ENCODE data around the gene CALML6. TPM values are rescaled to one million over a fixed set of nuclear protein-coding genes. Genes with fewer than 3 reads are reported as not detected.
"Not testable (repeated sequence)": the region's sequence is repeated elsewhere in the genome, so short reads cannot be mapped to it uniquely, and the experiment has no call there.

Gene CALML6
- total RNA-seq, 1 experiment from 2014 or later, result 0.28 TPM

DNA sequence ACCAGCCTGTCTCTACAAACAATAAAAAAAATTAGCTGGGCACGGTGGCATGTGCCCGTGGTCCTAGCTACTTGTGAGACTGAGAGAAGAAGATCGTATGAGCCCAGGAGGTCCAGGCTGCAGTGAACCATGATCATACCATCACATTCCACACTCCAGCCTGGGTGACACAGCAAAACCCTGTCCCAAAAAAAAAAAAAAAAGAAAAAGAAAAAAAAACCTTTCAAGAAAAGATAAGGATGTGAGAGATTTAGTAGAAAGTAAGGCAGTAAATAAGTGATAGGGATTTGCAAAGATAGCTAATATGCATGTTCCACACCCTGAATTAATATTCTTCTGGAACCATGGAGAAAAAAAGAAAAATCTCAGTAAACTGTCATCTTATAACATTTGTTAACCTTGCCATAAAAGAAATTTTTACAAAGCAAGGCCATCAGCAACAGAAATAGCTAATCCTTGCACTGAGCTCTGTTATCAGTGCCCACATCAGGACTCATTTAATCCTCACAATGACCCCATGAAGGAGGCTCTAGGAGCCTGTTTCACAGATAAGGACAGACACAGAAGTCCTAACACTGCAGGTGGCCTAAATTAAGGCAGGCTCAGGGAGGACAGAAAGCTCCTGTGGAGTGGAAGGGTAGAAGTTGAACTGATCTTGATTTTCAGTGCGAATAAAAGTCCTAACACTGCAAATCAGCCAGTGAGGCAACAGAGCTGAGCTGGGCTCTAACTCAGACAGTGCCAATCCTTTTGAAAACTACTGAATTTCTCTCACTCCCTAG lies 31.8 kb upstream of the CALML6 start:
- peak; percentile 57 for DNase-seq (ENCODE audit: low spot score)
- Histone ChIP-seq H3K27ac (ENCODE audit: low read depth, low read length, poor library complexity, severe bottlenecking) (peak overlapping the region; percentile 45), H3K4me3 (ENCODE audit: low read depth, low read length, poor library complexity, severe bottlenecking) (no peak overlapping the region), H3K27me3 (replicated peaks; ENCODE audit: insufficient read depth, low read depth, low read length, poor library complexity) (no peaks in the 10 kb centered on the region), H3K9me3 (ENCODE audit: low read depth, low read length, poor library complexity, severe bottlenecking) (no peaks in the 10 kb centered on the region), H3K4me1 (ENCODE audit: insufficient read depth, low read length, poor library complexity, severe bottlenecking) (peaks cover 15% of the 10 kb centered on the region), H3K36me3 (ENCODE audit: insufficient read depth, low read length, poor library complexity, severe bottlenecking) (peaks cover 3% of the 10 kb centered on the region)
- POLR2A ChIA-PET (ENCODE audit: low non-redundant PET), result interaction anchor here (0.6 kb wide), 2 partner anchors 23 to 128 kb away, joined by 4 to 10 read pairs; no protein-coding TSS in a partner anchor
- no TSS peak for BruUV-seq (replicated peaks)
- intact Hi-C loops (cut with micrococcal nuclease; ENCODE audit: unreplicated experiment), result no loop called here
- CTCF ChIA-PET, result no interaction called here
- TF ChIP-seq EZH2 (IDR thresholded peaks at IDR 0.05; ENCODE audit: borderline replicate concordance, low read depth, low read length, poor library complexity, severe bottlenecking), result no peak
- TF ChIP-seq, protein P1, sequence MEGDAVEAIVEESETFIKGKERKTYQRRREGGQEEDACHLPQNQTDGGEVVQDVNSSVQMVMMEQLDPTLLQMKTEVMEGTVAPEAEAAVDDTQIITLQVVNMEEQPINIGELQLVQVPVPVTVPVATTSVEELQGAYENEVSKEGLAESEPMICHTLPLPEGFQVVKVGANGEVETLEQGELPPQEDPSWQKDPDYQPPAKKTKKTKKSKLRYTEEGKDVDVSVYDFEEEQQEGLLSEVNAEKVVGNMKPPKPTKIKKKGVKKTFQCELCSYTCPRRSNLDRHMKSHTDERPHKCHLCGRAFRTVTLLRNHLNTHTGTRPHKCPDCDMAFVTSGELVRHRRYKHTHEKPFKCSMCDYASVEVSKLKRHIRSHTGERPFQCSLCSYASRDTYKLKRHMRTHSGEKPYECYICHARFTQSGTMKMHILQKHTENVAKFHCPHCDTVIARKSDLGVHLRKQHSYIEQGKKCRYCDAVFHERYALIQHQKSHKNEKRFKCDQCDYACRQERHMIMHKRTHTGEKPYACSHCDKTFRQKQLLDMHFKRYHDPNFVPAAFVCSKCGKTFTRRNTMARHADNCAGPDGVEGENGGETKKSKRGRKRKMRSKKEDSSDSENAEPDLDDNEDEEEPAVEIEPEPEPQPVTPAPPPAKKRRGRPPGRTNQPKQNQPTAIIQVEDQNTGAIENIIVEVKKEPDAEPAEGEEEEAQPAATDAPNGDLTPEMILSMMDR (conservative IDR thresholded peaks at IDR 0.05; ENCODE audit: low read depth, low read length), result no peak

DNA sequence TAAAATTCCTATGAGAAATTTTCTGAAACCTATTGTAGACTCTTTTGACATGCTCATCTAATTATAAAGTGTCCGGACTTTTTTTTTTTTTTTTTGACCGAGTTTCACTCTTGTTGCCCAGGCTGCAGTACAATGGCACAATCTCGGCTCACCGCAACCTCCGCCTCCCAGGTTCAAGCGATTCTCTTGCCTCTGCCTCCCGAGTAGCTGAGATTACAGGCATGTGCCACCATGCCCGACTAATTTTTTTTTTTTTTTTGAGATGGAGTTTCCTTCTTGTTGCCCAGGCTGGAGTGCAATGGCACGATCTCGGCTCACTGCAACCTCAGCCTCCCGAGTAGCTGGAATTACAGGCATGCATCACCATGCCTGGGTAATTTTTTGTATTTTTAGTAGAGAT lies 31.2 kb upstream of the CALML6 start:
- BruUV-seq (replicated peaks); intact Hi-C loops (cut with micrococcal nuclease; ENCODE audit: unreplicated experiment); H3K9me3 ChIP-seq (ENCODE audit: low read depth, low read length, poor library complexity, severe bottlenecking); DNase-seq (ENCODE audit: low spot score); H3K27me3 ChIP-seq (replicated peaks; ENCODE audit: insufficient read depth, low read depth, low read length, poor library complexity); H3K36me3 ChIP-seq (ENCODE audit: insufficient read depth, low read length, poor library complexity, severe bottlenecking); H3K4me3 ChIP-seq (ENCODE audit: low read depth, low read length, poor library complexity, severe bottlenecking): not testable (repeated sequence)
- Histone ChIP-seq H3K27ac (ENCODE audit: low read depth, low read length, poor library complexity, severe bottlenecking) (peak overlapping the region; percentile 45), H3K4me1 (ENCODE audit: insufficient read depth, low read length, poor library complexity, severe bottlenecking) (peaks cover 21% of the 10 kb centered on the region)
- ChIA-PET CTCF (interaction anchor here (0.7 kb wide), 1 partner anchor 22 kb away, joined by 5 read pairs; no protein-coding TSS in a partner anchor), POLR2A (ENCODE audit: low non-redundant PET) (interaction anchor here (0.6 kb wide), 2 partner anchors 22 to 127 kb away, joined by 4 to 10 read pairs; no protein-coding TSS in a partner anchor)

DNA sequence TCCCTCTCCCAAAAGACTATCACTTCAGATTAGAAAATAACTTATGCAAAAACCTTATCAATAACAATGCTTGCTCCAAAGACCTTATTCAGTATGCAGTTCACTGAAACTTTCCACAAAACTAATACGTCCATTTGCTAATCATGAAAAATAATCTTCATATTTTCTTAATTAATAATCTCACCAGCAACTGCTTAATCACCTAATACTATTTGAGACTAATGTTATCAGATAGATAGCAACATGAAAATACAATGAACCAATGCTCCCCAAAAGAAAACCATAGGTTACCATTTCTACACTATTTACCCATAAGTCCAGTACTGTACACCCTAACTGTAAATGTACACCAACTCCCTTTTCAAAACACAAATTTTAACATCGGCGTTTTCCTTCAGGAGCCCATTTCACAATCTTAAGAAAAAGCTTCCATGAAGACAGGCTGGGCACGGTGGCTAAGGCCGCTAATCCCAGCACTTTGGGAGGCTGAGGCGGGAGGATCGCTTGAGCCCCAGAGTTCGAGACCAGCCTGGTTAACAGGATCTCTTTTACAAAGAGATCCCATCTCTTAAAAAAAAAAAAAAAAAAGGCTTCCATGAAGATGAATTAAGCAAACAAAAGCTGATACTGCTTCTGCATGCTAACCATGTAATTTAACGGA lies 25.8 kb upstream of the CALML6 start:
- Histone ChIP-seq H3K36me3 (ENCODE audit: insufficient read depth, low read length, poor library complexity, severe bottlenecking) (peaks cover 3% of the 10 kb centered on the region), H3K27ac (ENCODE audit: low read depth, low read length, poor library complexity, severe bottlenecking) (peak overlapping the region; percentile 97), H3K4me1 (ENCODE audit: insufficient read depth, low read length, poor library complexity, severe bottlenecking) (peaks cover 28% of the 10 kb centered on the region), H3K4me3 (ENCODE audit: low read depth, low read length, poor library complexity, severe bottlenecking) (peak overlapping the region; percentile 88), H3K27me3 (replicated peaks; ENCODE audit: insufficient read depth, low read depth, low read length, poor library complexity) (no peaks in the 10 kb centered on the region), H3K9me3 (ENCODE audit: low read depth, low read length, poor library complexity, severe bottlenecking) (no peaks in the 10 kb centered on the region)
- TSS peak; percentile 45 for BruUV-seq (replicated peaks)
- peak; percentile 40 for DNase-seq (ENCODE audit: low spot score)
- ChIA-PET CTCF (no interaction called here), POLR2A (ENCODE audit: low non-redundant PET) (no interaction called here)
- intact Hi-C loops (cut with micrococcal nuclease; ENCODE audit: unreplicated experiment), result no loop called here
- no peak for TF ChIP-seq EZH2 (IDR thresholded peaks at IDR 0.05; ENCODE audit: borderline replicate concordance, low read depth, low read length, poor library complexity, severe bottlenecking)
- TF ChIP-seq, protein P1 (conservative IDR thresholded peaks at IDR 0.05; ENCODE audit: low read depth, low read length), result no peak
